ENCODE results near the gene FKBP8. TPM values are rescaled to one million over a fixed set of nuclear protein-coding genes. Genes with fewer than 3 reads are reported as not detected.

FKBP8 gene
- total and polyA plus RNA-seq, 2 of the 4 experiments (the other 2 are of a cell fraction): 153 to 289 TPM

DNA sequence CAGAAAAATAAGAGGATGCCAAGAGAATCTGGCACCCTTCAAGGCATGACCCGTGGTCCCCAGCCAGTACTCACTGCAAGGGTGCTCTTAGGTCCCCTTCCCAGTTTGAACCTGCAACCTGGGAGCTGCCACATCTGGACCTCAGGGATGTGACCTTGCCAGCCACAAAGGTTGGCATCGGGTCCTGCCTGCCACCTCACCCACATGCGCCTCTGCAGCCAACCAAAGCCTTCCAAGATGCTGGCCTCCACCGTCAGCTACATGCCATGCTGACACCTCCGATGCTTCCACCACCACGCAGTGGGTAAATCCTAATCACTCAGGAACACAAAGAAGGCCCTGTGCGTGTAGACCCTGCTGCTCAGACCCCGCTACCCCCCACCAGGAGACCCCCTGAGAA lies 56.6 kb downstream of the FKBP8 start:
- ATAC-seq (ENCODE audit: low read depth): no peak
- Histone ChIP-seq H3K27me3 (ENCODE audit: control insufficient read depth, insufficient read depth, low read length) (no peaks in the 10 kb centered on the region), H3K79me1 (ENCODE audit: low read depth in 1 of 2, low read length in 2 of 2) (peaks cover 36 to 97% of the 10 kb centered on the region in 2 experiments), H2AK5ac (ENCODE audit: low read depth, low read length) (peak overlapping the region; percentile 85), H4K5ac (ENCODE audit: low read depth, low read length) (no peak overlapping the region), H3K4me1 (ENCODE audit: control insufficient read depth, insufficient read depth, low read length) (peaks cover 31% of the 10 kb centered on the region), H2AFZ (replicated peaks; ENCODE audit: low read length, poor library complexity) (no peak overlapping the region), H3K9me1 (ENCODE audit: insufficient read depth, low read length) (peaks cover 40% of the 10 kb centered on the region), H2BK5ac (ENCODE audit: low read depth, low read length, poor library complexity, severe bottlenecking) (no peak overlapping the region), H3K23ac (ENCODE audit: low read depth, low read length) (no peak overlapping the region), H4K8ac (ENCODE audit: low read depth in 2 of 2, low read length in 2 of 2) (no peak overlapping the region; a peak in 2 of 4 replicates), H3K4me2 (ENCODE audit: low read depth, low read length) (peak overlapping the region; percentile 43), H3K9ac (ENCODE audit: low read depth, low read length) (no peak overlapping the region), H3K9me3 (ENCODE audit: control insufficient read depth, insufficient read depth, low read length) (no peaks in the 10 kb centered on the region), H3K36me3 (ENCODE audit: control insufficient read depth, insufficient read depth, low read length) (no peaks in the 10 kb centered on the region), H2BK20ac (ENCODE audit: low read depth, low read length) (peak overlapping the region; percentile 11; the same call in 1 of the 2 replicates), H3K56ac (ENCODE audit: extremely low read depth, insufficient read depth, low read length) (no peak overlapping the region), H4K91ac (ENCODE audit: insufficient read depth, low read depth, low read length) (no peak overlapping the region; the same call in 1 of the 2 replicates), H3K4me3 (ENCODE audit: insufficient read depth, low read depth, low read length) (no peak overlapping the region), H2BK120ac (ENCODE audit: low read depth, low read length) (no peak overlapping the region), H3K4ac (ENCODE audit: low read depth, low read length) (peak overlapping the region; percentile 37; the same call in 1 of the 2 replicates), H3K27ac (ENCODE audit: insufficient read depth, low read length) (no peak overlapping the region), H2BK15ac (ENCODE audit: low read depth, low read length) (no peak overlapping the region), H3K14ac (replicated peaks; ENCODE audit: low read depth, low read length) (peak overlapping the region; percentile 43; the same call in 1 of the 2 replicates), H3K18ac (ENCODE audit: low read depth, low read length) (no peak overlapping the region), H2AK9ac (replicated peaks; ENCODE audit: low read depth, low read length, poor library complexity) (peak overlapping the region; percentile 2), H4K20me1 (ENCODE audit: insufficient read depth, low read length) (peaks cover 87% of the 10 kb centered on the region)
- BruUV-seq (replicated peaks): no TSS peak
- TF ChIP-seq RFX5 (IDR thresholded peaks at IDR 0.05; ENCODE audit: low read depth, low read length): no peak
- no peak for TF ChIP-seq BHLHE40 (IDR thresholded peaks at IDR 0.05; ENCODE audit: low read depth, low read length)
- no peak for TF ChIP-seq MAFK (IDR thresholded peaks at IDR 0.05; ENCODE audit: low read depth, low read length)
- no peak for TF ChIP-seq RCOR1 (IDR thresholded peaks at IDR 0.05; ENCODE audit: insufficient replicate concordance, low read length)
- TF ChIP-seq POLR2A (IDR thresholded peaks at IDR 0.05; ENCODE audit: low read depth, low read length): no peak
- no peak for TF ChIP-seq CEBPB (IDR thresholded peaks at IDR 0.05; ENCODE audit: low read depth, low read length)
- no peak for TF ChIP-seq USF2 (IDR thresholded peaks at IDR 0.05; ENCODE audit: low read depth, low read length)
- TF ChIP-seq FOS (IDR thresholded peaks at IDR 0.05; ENCODE audit: low read depth, low read length): no peak; the same call in 1 of the 2 replicates
- TF ChIP-seq SMC3 (IDR thresholded peaks at IDR 0.05; ENCODE audit: low read depth, low read length): no peak
- in situ Hi-C loops (cut with MboI; ENCODE audit: low sequenced_read_pairs): no loop called here
- DNase-seq: no peak
- 100% methylated on average over 2 of the region's 8 CpGs; no CpG with 5 or more reads in 1 of the 2 experiments for WGBS, 2 experiments (ENCODE audit: extremely low coverage in 2 of 2, insufficient read length in 1 of 2)
- intact Hi-C loops (cut with micrococcal nuclease): no loop called here
- POLR2A ChIA-PET (ENCODE audit: unreplicated experiment): no interaction called here
- dilution Hi-C loops (cut with HindIII; ENCODE audit: low sequenced_read_pairs, unreplicated experiment): no loop called here
- CTCF ChIA-PET: no interaction called here

Measured in IMR-90 (cell line).